H1 (cell line): ENCODE results near the gene PRKCA.

Experiments
- BACH1 ChIP-seq: IDR thresholded peaks from 2 replicates; pipeline ENCODE4 v1.6.1; 2012; ENCODE audit warnings: low read length, improper control_type of control experiment
- EP300 ChIP-seq, 2 experiments: IDR thresholded peaks; 1 replicate in 1 of 2; 2 replicates in 1 of 2; pipeline ENCODE4 v1.6.1; 2011 to 2012; ENCODE audit warnings: low read depth in 2 of 2, low read length in 2 of 2, mild to moderate bottlenecking in 2 of 2, borderline replicate concordance in 1 of 2, inconsistent platforms in 1 of 2, moderate library complexity in 1 of 2
- POU5F1 ChIP-seq: IDR thresholded peaks from 2 replicates; pipeline ENCODE4 v1.6.1; 2011; ENCODE audit warnings: low read depth, mild to moderate bottlenecking, low read length, moderate library complexity
- SP1 ChIP-seq: IDR thresholded peaks from 2 replicates; pipeline ENCODE4 v1.6.1; 2011; ENCODE audit warnings: low read depth, low read length
- TF ChIP-seq, protein P1 (sequence below), 3 experiments: IDR thresholded peaks; 1 replicate in 2 of 3; 2 replicates in 1 of 3; pipeline versions ENCODE4 v1.5.1 to v1.6.1; 2011; ENCODE audit warnings: low read length in 3 of 3, mild to moderate bottlenecking in 3 of 3, inconsistent platforms in 2 of 3, low read depth in 1 of 3, moderate library complexity in 1 of 3; ENCODE audit not compliant: insufficient read depth in 1 of 3; ENCODE audit errors: control extremely low read depth in 1 of 3
- TF ChIP-seq, protein P2 (sequence below): IDR thresholded peaks from 2 replicates; pipeline ENCODE4 v1.6.1; 2012; ENCODE audit warnings: inconsistent platforms
- TF ChIP-seq, protein P3 (sequence below): IDR thresholded peaks from 2 replicates; pipeline ENCODE4 v1.6.1; 2011; ENCODE audit warnings: low read depth, mild to moderate bottlenecking, low read length; ENCODE audit not compliant: insufficient read depth

- TF ChIP-seq, protein P1, sequence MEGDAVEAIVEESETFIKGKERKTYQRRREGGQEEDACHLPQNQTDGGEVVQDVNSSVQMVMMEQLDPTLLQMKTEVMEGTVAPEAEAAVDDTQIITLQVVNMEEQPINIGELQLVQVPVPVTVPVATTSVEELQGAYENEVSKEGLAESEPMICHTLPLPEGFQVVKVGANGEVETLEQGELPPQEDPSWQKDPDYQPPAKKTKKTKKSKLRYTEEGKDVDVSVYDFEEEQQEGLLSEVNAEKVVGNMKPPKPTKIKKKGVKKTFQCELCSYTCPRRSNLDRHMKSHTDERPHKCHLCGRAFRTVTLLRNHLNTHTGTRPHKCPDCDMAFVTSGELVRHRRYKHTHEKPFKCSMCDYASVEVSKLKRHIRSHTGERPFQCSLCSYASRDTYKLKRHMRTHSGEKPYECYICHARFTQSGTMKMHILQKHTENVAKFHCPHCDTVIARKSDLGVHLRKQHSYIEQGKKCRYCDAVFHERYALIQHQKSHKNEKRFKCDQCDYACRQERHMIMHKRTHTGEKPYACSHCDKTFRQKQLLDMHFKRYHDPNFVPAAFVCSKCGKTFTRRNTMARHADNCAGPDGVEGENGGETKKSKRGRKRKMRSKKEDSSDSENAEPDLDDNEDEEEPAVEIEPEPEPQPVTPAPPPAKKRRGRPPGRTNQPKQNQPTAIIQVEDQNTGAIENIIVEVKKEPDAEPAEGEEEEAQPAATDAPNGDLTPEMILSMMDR (IDR thresholded peaks at IDR 0.05; ENCODE audit: control extremely low read depth in 1 of 3, insufficient read depth in 1 of 3, low read depth in 1 of 3, low read length in 3 of 3) = no peak
- no peak for TF ChIP-seq POU5F1
- no peak for TF ChIP-seq BACH1
- TF ChIP-seq EP300 (IDR thresholded peaks at IDR 0.05; ENCODE audit: borderline replicate concordance in 1 of 2, low read depth in 2 of 2, low read length in 2 of 2) = no peak
- no peak for TF ChIP-seq SP1
- TF ChIP-seq, protein P2, sequence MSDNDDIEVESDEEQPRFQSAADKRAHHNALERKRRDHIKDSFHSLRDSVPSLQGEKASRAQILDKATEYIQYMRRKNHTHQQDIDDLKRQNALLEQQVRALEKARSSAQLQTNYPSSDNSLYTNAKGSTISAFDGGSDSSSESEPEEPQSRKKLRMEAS = no peak
- TF ChIP-seq, protein P3, sequence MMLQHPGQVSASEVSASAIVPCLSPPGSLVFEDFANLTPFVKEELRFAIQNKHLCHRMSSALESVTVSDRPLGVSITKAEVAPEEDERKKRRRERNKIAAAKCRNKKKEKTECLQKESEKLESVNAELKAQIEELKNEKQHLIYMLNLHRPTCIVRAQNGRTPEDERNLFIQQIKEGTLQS = no peak
Measured at GRCh38 chr17:66481271-66481670, 178.9 kb downstream of the PRKCA start.
